Fibroblast of skin of right quadriceps (primary cell): ENCODE measurements around the gene MAPT.

Experiments used
- DNase-seq: peaks from one replicate; pipeline ENCODE4 v3.0.0-alpha.2; 2013

MAPT gene

DNA sequence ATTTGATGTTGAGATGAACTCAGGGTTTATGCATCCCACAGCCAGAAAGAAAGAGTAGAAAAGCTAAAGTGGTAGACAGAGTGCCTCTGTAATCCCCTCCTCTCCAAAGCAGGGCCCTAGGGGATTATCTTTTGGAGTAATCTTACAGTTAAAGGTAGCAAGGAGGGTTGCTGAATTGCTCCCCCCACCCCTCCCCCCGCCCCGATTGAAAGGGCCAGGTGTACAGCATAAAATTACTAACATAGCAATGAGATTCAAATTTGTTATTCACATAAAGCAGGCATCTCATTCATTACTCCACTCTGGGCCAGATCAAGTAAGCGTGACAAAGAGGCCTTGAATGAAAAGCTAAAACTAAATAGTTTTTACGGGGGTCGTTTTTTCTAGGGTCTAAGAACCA is 177.4 kb downstream of the MAPT start:
- no peak for DNase-seq

DNA sequence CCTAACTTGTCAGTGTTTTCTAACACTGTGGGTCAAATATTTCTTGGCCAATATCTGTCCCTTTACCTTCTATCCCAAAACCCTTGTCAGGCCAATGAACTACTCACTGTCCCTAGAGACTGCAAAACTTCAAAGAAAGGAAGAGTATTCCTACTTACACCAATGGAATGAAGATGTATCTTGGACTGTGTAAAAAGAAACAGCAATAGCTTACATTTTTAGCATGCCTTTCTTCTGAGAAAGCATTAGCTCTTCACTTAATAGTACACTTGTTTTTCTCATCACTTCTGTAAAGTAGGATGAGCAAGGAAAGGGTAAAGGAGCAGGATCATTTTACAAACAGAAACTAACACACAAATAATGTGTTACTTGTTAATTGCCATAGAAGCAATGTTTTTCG is 178.6 kb downstream of the MAPT start:
- DNase-seq: peak; percentile 72

DNA sequence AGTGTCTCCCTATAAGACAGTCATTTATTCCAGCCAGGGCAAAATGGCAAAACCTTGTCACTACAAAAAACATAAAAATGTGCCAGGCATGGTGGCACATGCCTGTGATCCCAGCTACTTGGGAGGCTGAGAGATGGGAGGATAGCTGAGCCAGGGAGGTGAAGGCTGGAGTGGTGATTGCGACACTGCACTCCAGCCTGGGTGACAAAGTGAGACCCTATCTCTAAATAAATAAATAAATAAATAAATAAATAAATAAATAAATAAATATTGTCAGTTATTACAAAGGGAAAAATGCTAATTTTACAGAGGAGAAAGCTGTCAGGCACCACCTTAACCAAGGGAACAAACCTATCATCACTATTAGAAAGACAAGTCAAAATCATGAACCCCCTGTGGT is 180.2 kb downstream of the MAPT start:
- no peak for DNase-seq
